ENCODE data around the gene C12orf76. TPM values are rescaled to one million over a fixed set of nuclear protein-coding genes. Genes with fewer than 3 reads are reported as not detected.

Gene C12orf76
- total and polyA plus RNA-seq, 9 of the 15 experiments (the other 6 are each of a cell fraction or from before 2014, with no cell fraction given) = 6.3 to 38.6 (median 12.3) TPM

DNA sequence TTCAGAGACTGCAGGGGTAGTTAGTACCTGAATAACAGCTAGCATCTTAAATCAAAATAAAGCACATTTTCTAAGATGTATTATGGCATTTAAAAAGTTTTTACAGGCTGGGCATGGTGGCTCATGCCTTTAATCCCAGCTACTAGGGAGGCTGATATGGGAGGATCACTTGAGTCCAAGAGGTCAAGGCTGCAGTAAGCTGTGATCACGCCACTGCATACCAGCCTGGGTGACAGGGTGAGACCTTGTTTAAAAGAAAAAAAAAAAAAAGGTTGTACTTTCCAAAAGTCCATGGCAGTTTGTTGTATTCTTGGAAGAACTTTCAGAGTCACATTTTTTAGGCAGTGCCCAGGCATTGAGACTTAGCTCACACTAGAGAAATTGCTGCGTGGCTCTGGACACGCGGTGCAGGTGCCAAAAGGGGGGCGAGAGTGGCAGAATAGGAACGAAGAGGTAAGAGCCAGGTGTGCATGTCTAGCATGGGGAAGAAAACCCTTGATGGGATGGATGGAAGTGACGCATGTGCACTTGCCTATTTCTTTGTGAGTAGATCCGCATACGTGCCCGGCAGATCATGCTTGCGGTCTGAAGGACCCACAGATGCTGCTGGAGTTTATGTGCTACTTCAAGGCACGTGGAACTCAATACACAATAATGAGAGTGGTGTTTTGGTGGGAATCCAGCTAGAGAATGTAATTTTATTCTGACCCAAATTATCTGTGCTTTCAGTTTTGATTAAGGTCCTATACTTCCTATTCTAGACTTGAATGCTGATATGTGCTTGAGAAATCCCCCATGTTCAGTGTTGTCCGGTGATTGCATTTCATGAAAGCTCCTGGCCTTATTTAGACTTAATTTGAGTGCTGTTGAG, 37.2 kb downstream of the C12orf76 start:
- CTCF ChIA-PET (ENCODE audit: low intra/inter-chr PET ratio) = interaction anchor here (0.6 kb wide), 1 partner anchor 90 kb away, joined by 3 read pairs; no protein-coding TSS in a partner anchor
- Histone ChIP-seq H3K36me3 (ENCODE audit: control insufficient read depth, insufficient read depth, low read length) (peaks cover 26% of the 10 kb centered on the region; the same call in 2 of the 3 replicates), H3K4me1 (replicated peaks in 1 of 2; ENCODE audit: control insufficient read depth in 2 of 2, insufficient read depth in 2 of 2, low read length in 2 of 2) (no peaks in the 10 kb centered on the region), H3K27me3 (ENCODE audit: control insufficient read depth in 2 of 2, insufficient read depth in 2 of 2, low read length in 2 of 2) (no peaks in the 10 kb centered on the region), H3K9me1 (ENCODE audit: control insufficient read depth, insufficient read depth, low read length) (no peaks in the 10 kb centered on the region), H2AFZ (ENCODE audit: low read depth, low read length) (no peak overlapping the region), H3K27ac (ENCODE audit: extremely low read depth, low read depth, low read length) (no peak overlapping the region), H3K9ac (ENCODE audit: insufficient read depth in 1 of 2, low read depth in 2 of 2, low read length in 2 of 2) (no peak overlapping the region), H3K79me2 (ENCODE audit: control insufficient read depth, insufficient read depth, low read length) (peaks cover 16% of the 10 kb centered on the region), H4K20me1 (replicated peaks; ENCODE audit: control insufficient read depth, insufficient read depth, low read length) (no peaks in the 10 kb centered on the region), H3K9me3 (replicated peaks; ENCODE audit: control insufficient read depth, insufficient read depth, low read depth, low read length) (no peaks in the 10 kb centered on the region), H3K4me3 (no peak overlapping the region), H3K4me2 (ENCODE audit: insufficient read depth, low read length) (no peak overlapping the region)
- DNase-seq (ENCODE audit: extremely low read depth in 1 of 4, low spot score in 3 of 4) (no peak), ATAC-seq (no peak), FAIRE-seq (no peak)
- no TSS peak for BruUV-seq (replicated peaks)
- in situ Hi-C loops (cut with MboI) (no loop called here), intact Hi-C loops (cut with micrococcal nuclease) (no loop called here)
- POLR2A ChIA-PET = interaction anchor here (1.6 kb wide), 1 partner anchor 13 kb away, joined by 6 read pairs; no protein-coding TSS in a partner anchor
- TF ChIP-seq ESRRA (IDR thresholded peaks at IDR 0.05; ENCODE audit: borderline replicate concordance, low read depth) (no peak), ZBED1 (IDR thresholded peaks at IDR 0.05) (no peak), ZBTB7A (IDR thresholded peaks at IDR 0.05; ENCODE audit: borderline replicate concordance, control insufficient read depth, low read depth, low read length) (no peak), KDM5B (IDR thresholded peaks at IDR 0.05; ENCODE audit: insufficient replicate concordance, low read depth, low read length) (no peak), SAFB2 (IDR thresholded peaks at IDR 0.05; ENCODE audit: borderline replicate concordance, low read depth, low read length, severe bottlenecking) (no peak), FOSL1 (tag; conservative IDR thresholded peaks at IDR 0.05) (no peak), SNIP1 (IDR thresholded peaks at IDR 0.05; ENCODE audit: low read depth) (no peak), ZNF165 (CRISPR knock-in tag; IDR thresholded peaks at IDR 0.05; ENCODE audit: borderline replicate concordance) (no peak), CEBPB (tag; IDR thresholded peaks at IDR 0.05) (no peak), NONO (IDR thresholded peaks at IDR 0.05; ENCODE audit: low read depth in 2 of 2, low read length in 1 of 2) (no peak), NFRKB (IDR thresholded peaks at IDR 0.05; ENCODE audit: low read depth) (no peak), ZNF507 (tag; conservative IDR thresholded peaks at IDR 0.05) (no peak), HMG20A (CRISPR knock-in tag; conservative IDR thresholded peaks at IDR 0.05) (no peak), ZNF239 (CRISPR knock-in tag; IDR thresholded peaks at IDR 0.05) (no peak), PCBP1 (IDR thresholded peaks at IDR 0.05; ENCODE audit: low read depth, low read length, poor library complexity, severe bottlenecking) (no peak)
- TF ChIP-seq, protein P1, sequence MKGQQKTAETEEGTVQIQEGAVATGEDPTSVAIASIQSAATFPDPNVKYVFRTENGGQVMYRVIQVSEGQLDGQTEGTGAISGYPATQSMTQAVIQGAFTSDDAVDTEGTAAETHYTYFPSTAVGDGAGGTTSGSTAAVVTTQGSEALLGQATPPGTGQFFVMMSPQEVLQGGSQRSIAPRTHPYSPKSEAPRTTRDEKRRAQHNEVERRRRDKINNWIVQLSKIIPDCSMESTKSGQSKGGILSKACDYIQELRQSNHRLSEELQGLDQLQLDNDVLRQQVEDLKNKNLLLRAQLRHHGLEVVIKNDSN (CRISPR knock-in tag; IDR thresholded peaks at IDR 0.05) = no peak
- TF ChIP-seq, protein P2, sequence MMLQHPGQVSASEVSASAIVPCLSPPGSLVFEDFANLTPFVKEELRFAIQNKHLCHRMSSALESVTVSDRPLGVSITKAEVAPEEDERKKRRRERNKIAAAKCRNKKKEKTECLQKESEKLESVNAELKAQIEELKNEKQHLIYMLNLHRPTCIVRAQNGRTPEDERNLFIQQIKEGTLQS (IDR thresholded peaks at IDR 0.05) = no peak
- TF ChIP-seq, protein P2 (CRISPR knock-in tag; conservative IDR thresholded peaks at IDR 0.05) = no peak
- TF ChIP-seq, protein P3, sequence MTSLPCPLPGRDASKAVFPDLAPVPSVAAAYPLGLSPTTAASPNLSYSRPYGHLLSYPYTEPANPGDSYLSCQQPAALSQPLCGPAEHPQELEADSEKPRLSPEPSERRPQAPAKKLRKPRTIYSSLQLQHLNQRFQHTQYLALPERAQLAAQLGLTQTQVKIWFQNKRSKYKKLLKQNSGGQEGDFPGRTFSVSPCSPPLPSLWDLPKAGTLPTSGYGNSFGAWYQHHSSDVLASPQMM (CRISPR knock-in tag; IDR thresholded peaks at IDR 0.05) = no peak
- WGBS (ENCODE audit: insufficient coverage, low coverage, missing lambda C conversion rate) = 90% methylated on average over 13 of the region's 13 CpGs

Data from K562 (cell line).